Tibial nerve (tissue), 4 donors: ENCODE data around the gene CCS.

Experiments
- CTCF ChIP-seq, 5 experiments: fragments of 200-600 bp in 3 of 5; fragments of 450-650 bp in 2 of 5; sonication (generic) in 3 of 5; IDR thresholded peaks; one replicate each; pipeline ENCODE4 v1.5.1; 2016 to 2019; ENCODE audit warnings: antibody characterized with exemption in 5 of 5, mild to moderate bottlenecking in 3 of 5, moderate library complexity in 2 of 5
- EP300 ChIP-seq, 2 donors: sonication (generic); formaldehyde crosslinking; IDR thresholded peaks; one replicate each; pipeline ENCODE4 v1.6.1; 2017; ENCODE audit warnings: antibody characterized with exemption in 2 of 2, mild to moderate bottlenecking in 1 of 2
- POLR2A ChIP-seq, 2 donors: fragments of 450-650 bp; IDR thresholded peaks; one replicate each; pipeline ENCODE4 v1.6.1; 2017; ENCODE audit warnings: antibody characterized with exemption in 2 of 2, mild to moderate bottlenecking in 2 of 2, moderate library complexity in 2 of 2

GRCh38 chr11:66581261-66581660, 11.7 kb upstream of the CCS start:
- TF ChIP-seq POLR2A (IDR thresholded peaks at IDR 0.05) (no peak), CTCF (IDR thresholded peaks at IDR 0.05) (no peak), EP300 (IDR thresholded peaks at IDR 0.05) (no peak)
